NB4 (cell line): Measurements from ENCODE around the gene CAMTA1.

Experiments
- DNase-seq: peaks from one replicate; pipeline ENCODE4 v3.0.0; 2010; ENCODE audit warnings: low read depth
- H3K4me3 ChIP-seq: one replicate; pipeline ENCODE4 v1.5.1; 2011; ENCODE audit warnings: mild to moderate bottlenecking, low read depth, low read length, moderate library complexity
- CTCF ChIP-seq: IDR thresholded peaks from one replicate; pipeline ENCODE4 v1.5.1; 2012; ENCODE audit warnings: low read depth, low read length
- MAX ChIP-seq: IDR thresholded peaks from 2 replicates; pipeline ENCODE4 v1.6.1; 2011; ENCODE audit warnings: low read depth, low read length
- MYC ChIP-seq: IDR thresholded peaks from 2 replicates; pipeline ENCODE4 v1.6.1; 2011; ENCODE audit warnings: low read depth, low read length
- POLR2A ChIP-seq: IDR thresholded peaks from 2 replicates; pipeline ENCODE4 v1.6.1; 2011; ENCODE audit warnings: mild to moderate bottlenecking; ENCODE audit not compliant: insufficient read length; ENCODE audit errors: extremely low read depth

Gene CAMTA1

GRCh38 chr1:7077136-7077535 is 291.9 kb downstream of the CAMTA1 start:
- no peak overlapping the region for H3K4me3 ChIP-seq
- no peak for DNase-seq
- TF ChIP-seq MYC (no peak), CTCF (no peak), POLR2A (no peak), MAX (no peak)

- TF ChIP-seq CTCF: no peak
- no peak for TF ChIP-seq MAX
- TF ChIP-seq POLR2A: no peak
- no peak for TF ChIP-seq MYC
- no peak overlapping the region for H3K4me3 ChIP-seq
- no peak for DNase-seq
Observed at GRCh38 chr1:7077970-7078369, 292.7 kb downstream of the CAMTA1 start.

- no peak for DNase-seq
- no peak overlapping the region for H3K4me3 ChIP-seq
- TF ChIP-seq CTCF: no peak
- no peak for TF ChIP-seq POLR2A
- no peak for TF ChIP-seq MYC
- no peak for TF ChIP-seq MAX
Observed at GRCh38 chr1:7079637-7080036, 294.4 kb downstream of the CAMTA1 start.

- no peak for DNase-seq
- H3K4me3 ChIP-seq: no peak overlapping the region
- TF ChIP-seq POLR2A: no peak
- no peak for TF ChIP-seq CTCF
- TF ChIP-seq MAX: no peak
- no peak for TF ChIP-seq MYC
Observed at GRCh38 chr1:7084232-7084894, 299.1 kb downstream of the CAMTA1 start.

GRCh38 chr1:7085521-7085920 is 300.3 kb downstream of the CAMTA1 start:
- TF ChIP-seq MYC (no peak), MAX (no peak), CTCF (no peak), POLR2A (no peak)
- no peak overlapping the region for H3K4me3 ChIP-seq
- no peak for DNase-seq
